Loucy (cell line): ENCODE data around the gene LCK.

Experiments used
- EZH2phosphoT487 ChIP-seq: fragments of 200-600 bp; IDR thresholded peaks from 2 replicates; pipeline ENCODE4 v1.6.1; 2018; ENCODE audit warnings: antibody characterized with exemption, mild to moderate bottlenecking, moderate library complexity, borderline replicate concordance
- TF ChIP-seq, protein P1 (sequence below): fragments of 200-600 bp; sonication (generic); conservative IDR thresholded peaks from 2 replicates; pipeline ENCODE4 v1.5.1; 2014; ENCODE audit warnings: mild to moderate bottlenecking, antibody characterized with exemption, low read length

DNA sequence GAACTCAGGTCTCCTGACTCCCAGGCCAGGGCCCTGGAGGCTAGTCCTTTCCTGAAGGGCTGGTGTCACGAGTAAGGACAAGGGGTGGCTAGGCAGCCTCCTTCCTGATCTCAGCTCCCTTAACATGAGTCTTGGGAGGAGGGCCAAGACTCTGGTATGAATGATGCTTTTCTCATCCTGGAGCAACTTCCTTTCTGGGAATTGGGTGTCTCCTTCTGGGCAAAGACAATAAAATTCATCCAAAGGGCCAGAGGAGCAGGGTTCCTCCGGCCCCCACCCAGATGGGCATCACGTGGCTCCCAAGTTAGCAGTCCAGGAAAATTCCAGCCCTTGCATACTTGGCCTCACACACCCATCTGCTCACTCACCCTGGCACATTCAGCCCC is 4.2 kb upstream of the LCK start, which contains the start of gene FAM167B:
- TF ChIP-seq, protein P1, sequence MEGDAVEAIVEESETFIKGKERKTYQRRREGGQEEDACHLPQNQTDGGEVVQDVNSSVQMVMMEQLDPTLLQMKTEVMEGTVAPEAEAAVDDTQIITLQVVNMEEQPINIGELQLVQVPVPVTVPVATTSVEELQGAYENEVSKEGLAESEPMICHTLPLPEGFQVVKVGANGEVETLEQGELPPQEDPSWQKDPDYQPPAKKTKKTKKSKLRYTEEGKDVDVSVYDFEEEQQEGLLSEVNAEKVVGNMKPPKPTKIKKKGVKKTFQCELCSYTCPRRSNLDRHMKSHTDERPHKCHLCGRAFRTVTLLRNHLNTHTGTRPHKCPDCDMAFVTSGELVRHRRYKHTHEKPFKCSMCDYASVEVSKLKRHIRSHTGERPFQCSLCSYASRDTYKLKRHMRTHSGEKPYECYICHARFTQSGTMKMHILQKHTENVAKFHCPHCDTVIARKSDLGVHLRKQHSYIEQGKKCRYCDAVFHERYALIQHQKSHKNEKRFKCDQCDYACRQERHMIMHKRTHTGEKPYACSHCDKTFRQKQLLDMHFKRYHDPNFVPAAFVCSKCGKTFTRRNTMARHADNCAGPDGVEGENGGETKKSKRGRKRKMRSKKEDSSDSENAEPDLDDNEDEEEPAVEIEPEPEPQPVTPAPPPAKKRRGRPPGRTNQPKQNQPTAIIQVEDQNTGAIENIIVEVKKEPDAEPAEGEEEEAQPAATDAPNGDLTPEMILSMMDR = no peak
- no peak for TF ChIP-seq EZH2phosphoT487
